GM18498 (cell line): ENCODE data around the gene AIM2.
A peak's percentile ranks its signal among the peaks of the same experiment; 100 is the strongest.

Source experiments
- ATAC-seq: cut with Tn5 transposase; IDR thresholded peaks from one replicate; pipeline ENCODE4 v1.9.1; 2021; ENCODE audit warnings: mild to moderate bottlenecking, moderate library complexity; ENCODE audit not compliant: unreplicated experiment

The AIM2 gene

GRCh38 chr1:159023723-159024122 lies 52.8 kb downstream of the AIM2 start:
- no peak for ATAC-seq

GRCh38 chr1:159015440-159015909 lies 61.1 kb downstream of the AIM2 start:
- peak; percentile 97 for ATAC-seq

GRCh38 chr1:159014851-159015250 lies 61.7 kb downstream of the AIM2 start:
- no peak for ATAC-seq

DNA sequence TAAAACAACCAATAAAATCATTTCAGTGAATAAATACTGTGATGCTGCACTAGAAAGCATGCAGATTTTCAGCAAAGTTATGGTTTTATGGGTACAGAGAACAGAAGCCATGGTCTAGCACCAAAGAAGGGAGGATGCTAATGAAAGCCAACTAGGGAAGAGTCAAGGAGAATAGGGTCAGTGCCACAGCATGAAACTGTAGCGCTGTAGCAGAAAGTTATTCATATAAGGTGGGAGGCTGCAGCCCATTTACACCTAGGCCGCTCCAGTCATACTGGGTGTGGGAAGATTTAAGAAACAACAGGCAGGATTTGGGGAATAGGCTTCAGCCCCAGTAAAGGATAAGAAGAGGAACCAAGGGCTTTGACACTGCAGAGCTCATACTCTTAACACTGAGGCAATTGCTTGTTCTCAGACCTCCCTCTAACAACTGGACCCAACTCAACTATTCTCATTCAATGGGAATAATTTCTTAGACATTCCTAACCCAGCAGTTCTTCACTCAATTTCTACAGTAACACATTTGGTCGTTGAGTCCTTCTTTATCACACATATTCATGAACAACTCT lies 62.5 kb downstream of the AIM2 start:
- ATAC-seq = no peak

GRCh38 chr1:159012495-159012894 lies 64.1 kb downstream of the AIM2 start:
- ATAC-seq = peak; percentile 16
